Measurements from ENCODE around the gene STK32B.

STK32B gene

GRCh38 chr4:5010984-5011383 lies 40.3 kb upstream of the STK32B start:
- DNase-seq (ENCODE audit: extremely low read depth, low read depth): no peak
- TF ChIP-seq CTCF (IDR thresholded peaks at IDR 0.05; ENCODE audit: low read depth, low read length, missing control alignments): no peak
- no peak overlapping the region for H3K4me3 ChIP-seq (replicated peaks; ENCODE audit: low read depth, low read length)

GRCh38 chr4:5012244-5012898 lies 38.9 kb upstream of the STK32B start:
- H3K4me3 ChIP-seq (replicated peaks; ENCODE audit: low read depth, low read length): no peak overlapping the region
- no peak for TF ChIP-seq CTCF (IDR thresholded peaks at IDR 0.05; ENCODE audit: low read depth, low read length, missing control alignments)

GRCh38 chr4:5012958-5013357 lies 38.3 kb upstream of the STK32B start:
- H3K4me3 ChIP-seq (replicated peaks; ENCODE audit: low read depth, low read length): no peak overlapping the region
- TF ChIP-seq CTCF (IDR thresholded peaks at IDR 0.05; ENCODE audit: low read depth, low read length, missing control alignments): no peak
- no peak for DNase-seq (ENCODE audit: extremely low read depth, low read depth)

More at GRCh38 chr4:5012244-5012898, 38.9 kb upstream of the STK32B start:
- no peak for DNase-seq (ENCODE audit: extremely low read depth, low read depth)

- DNase-seq (ENCODE audit: extremely low read depth, low read depth): no peak
- no peak overlapping the region for H3K4me3 ChIP-seq (replicated peaks; ENCODE audit: low read depth, low read length)
Observed at GRCh38 chr4:5014007-5014682, 37.1 kb upstream of the STK32B start.

GRCh38 chr4:5018096-5018495 lies 33.2 kb upstream of the STK32B start:
- no peak overlapping the region for H3K4me3 ChIP-seq (replicated peaks; ENCODE audit: low read depth, low read length)
- no peak for DNase-seq (ENCODE audit: extremely low read depth, low read depth)
- TF ChIP-seq CTCF (IDR thresholded peaks at IDR 0.05; ENCODE audit: low read depth, low read length, missing control alignments): peak; percentile 8

More at GRCh38 chr4:5014007-5014682, 37.1 kb upstream of the STK32B start:
- no peak for TF ChIP-seq CTCF (IDR thresholded peaks at IDR 0.05; ENCODE audit: low read depth, low read length, missing control alignments)

- no peak overlapping the region for H3K4me3 ChIP-seq (replicated peaks; ENCODE audit: low read depth, low read length)
- DNase-seq (ENCODE audit: extremely low read depth, low read depth): no peak
- no peak for TF ChIP-seq CTCF (IDR thresholded peaks at IDR 0.05; ENCODE audit: low read depth, low read length, missing control alignments)
Observed at GRCh38 chr4:5018603-5019002, 32.7 kb upstream of the STK32B start.
